ENCODE measurements around the gene SCN5A.

The SCN5A gene

DNA sequence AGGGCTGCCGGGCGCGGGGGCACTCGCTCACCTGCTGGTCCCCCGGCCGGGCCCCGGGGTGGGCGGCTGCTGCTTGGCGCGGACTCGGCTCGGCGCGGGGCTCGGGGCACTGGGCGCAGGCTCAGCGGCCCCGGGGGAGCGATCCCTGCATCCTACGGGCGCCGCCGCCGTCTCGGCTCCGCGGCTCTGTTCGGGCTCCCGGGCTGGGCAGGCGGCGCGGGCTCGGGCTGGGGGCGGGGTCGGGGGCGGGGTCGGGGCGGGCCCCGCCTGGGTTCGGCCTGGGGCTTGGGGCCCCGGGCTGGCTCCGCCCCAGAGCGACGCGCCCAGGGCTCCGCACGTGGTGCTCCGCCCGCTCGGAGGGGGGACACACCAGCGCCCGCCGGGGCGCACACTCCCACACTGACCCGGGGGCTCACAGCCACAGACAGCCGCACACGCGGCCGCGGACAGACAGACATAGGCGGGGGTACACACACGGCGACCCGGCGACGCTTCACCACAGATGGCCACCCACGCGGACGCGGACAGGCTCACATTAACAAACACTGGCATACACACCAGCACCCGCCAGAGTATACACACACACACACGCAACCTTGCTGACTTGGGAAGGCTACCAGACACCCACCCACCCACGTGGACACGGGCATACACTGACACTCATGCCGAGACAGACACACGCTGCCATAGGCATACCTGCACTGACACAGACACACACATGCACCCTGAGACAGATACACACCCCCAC lies at the start of gene SCN5A:
SCN5A (minus strand) TSS at position 188 of the 748 bp plus-strand sequence. CDS start 16,380 bp downstream, outside the sequence.
- H3K36me3 Mint-ChIP-seq (ENCODE audit: low read depth): no peaks in the 10 kb centered on the region
- peak within 1 kb of the TSS; percentile 86 for H3K4me3 Mint-ChIP-seq
- H3K4me1 Mint-ChIP-seq: peaks cover 5% of the 10 kb centered on the region
- TF ChIP-seq, protein P1, sequence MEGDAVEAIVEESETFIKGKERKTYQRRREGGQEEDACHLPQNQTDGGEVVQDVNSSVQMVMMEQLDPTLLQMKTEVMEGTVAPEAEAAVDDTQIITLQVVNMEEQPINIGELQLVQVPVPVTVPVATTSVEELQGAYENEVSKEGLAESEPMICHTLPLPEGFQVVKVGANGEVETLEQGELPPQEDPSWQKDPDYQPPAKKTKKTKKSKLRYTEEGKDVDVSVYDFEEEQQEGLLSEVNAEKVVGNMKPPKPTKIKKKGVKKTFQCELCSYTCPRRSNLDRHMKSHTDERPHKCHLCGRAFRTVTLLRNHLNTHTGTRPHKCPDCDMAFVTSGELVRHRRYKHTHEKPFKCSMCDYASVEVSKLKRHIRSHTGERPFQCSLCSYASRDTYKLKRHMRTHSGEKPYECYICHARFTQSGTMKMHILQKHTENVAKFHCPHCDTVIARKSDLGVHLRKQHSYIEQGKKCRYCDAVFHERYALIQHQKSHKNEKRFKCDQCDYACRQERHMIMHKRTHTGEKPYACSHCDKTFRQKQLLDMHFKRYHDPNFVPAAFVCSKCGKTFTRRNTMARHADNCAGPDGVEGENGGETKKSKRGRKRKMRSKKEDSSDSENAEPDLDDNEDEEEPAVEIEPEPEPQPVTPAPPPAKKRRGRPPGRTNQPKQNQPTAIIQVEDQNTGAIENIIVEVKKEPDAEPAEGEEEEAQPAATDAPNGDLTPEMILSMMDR (IDR thresholded peaks at IDR 0.05): no peak
- H3K27ac Mint-ChIP-seq: no peak within 1 kb of the TSS
- H3K27me3 Mint-ChIP-seq (ENCODE audit: low read depth, poor library complexity): peaks cover 13% of the 10 kb centered on the region
- DNase-seq: peak; percentile 75
- H3K9me3 Mint-ChIP-seq: no peaks in the 10 kb centered on the region

DNA sequence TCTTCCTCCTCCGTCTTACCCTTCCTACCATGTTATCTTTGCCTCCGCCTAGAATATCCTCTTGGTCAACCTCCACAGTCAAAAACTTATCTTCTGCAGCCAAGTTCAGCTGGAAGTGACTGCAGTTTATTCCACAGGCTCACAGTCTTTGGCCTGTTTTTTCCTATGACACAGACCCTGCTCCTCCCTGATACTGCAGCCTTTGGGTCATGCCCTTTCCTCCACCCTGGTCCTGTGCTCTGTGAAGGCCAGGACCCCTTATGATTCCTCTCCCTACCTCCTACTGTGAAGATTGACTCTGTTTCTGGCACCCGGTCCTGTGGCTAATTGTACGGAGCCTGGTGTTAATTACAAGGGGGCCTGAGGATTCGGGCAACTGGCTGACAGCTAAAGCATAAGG lies 49.3 kb upstream of the SCN5A start:
- DNase-seq: no peak
- Mint-ChIP-seq H3K4me3 (no peak overlapping the region), H3K27ac (no peak overlapping the region), H3K36me3 (ENCODE audit: low read depth) (no peaks in the 10 kb centered on the region), H3K4me1 (peaks cover 6% of the 10 kb centered on the region), H3K9me3 (no peaks in the 10 kb centered on the region), H3K27me3 (ENCODE audit: low read depth, poor library complexity) (no peaks in the 10 kb centered on the region)
- TF ChIP-seq, protein P1 (IDR thresholded peaks at IDR 0.05): no peak

DNA sequence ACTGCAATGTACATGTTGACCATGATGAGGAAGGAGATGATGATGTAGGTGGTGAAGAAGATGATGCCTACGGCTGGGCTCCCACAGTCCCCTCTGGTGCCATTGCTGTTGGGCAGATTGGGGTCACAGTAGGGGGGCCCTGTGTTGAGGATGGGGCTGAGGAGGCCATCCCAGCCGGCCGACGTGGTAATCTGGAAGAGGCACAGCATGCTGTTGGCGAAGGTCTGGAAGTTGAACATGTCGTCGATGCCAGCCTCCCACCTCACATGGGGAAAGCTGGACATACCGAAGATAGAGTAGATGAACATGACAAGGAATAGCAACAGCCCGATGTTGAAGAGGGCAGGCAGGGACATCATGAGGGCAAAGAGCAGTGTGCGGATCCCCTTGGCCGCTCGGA lies 48.6 kb upstream of the SCN5A start:
- no peak for DNase-seq
- no peak overlapping the region for H3K27ac Mint-ChIP-seq
- TF ChIP-seq, protein P1 (IDR thresholded peaks at IDR 0.05): no peak
- H3K4me3 Mint-ChIP-seq: no peak overlapping the region
- peaks cover 6% of the 10 kb centered on the region for H3K4me1 Mint-ChIP-seq
- H3K9me3 Mint-ChIP-seq: no peaks in the 10 kb centered on the region
- no peaks in the 10 kb centered on the region for H3K27me3 Mint-ChIP-seq (ENCODE audit: low read depth, poor library complexity)
- no peaks in the 10 kb centered on the region for H3K36me3 Mint-ChIP-seq (ENCODE audit: low read depth)

DNA sequence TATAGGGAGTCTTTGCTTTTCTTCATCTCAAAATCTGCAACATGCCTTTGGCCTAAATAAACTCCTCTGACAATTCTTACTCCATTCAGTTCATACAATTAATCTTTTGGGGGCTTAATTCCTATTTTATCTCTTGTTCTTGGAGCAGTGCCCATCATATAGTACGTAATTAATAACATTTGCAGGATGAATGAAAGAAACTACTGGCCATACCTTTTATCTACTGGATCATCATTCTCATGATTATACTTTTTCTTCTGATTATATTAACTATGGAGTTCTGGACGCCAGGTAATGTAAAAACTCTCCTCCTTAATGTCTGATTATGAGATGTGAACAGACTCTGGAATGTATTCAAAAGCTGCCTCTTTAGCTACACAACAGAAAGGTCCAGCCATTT lies 46.5 kb upstream of the SCN5A start:
- TF ChIP-seq, protein P1 (IDR thresholded peaks at IDR 0.05): no peak
- peaks cover 1% of the 10 kb centered on the region for H3K4me1 Mint-ChIP-seq
- no peaks in the 10 kb centered on the region for H3K36me3 Mint-ChIP-seq (ENCODE audit: low read depth)
- peaks cover 3% of the 10 kb centered on the region for H3K9me3 Mint-ChIP-seq
- DNase-seq: no peak
- H3K4me3 Mint-ChIP-seq: no peak overlapping the region
- H3K27me3 Mint-ChIP-seq (ENCODE audit: low read depth, poor library complexity): no peaks in the 10 kb centered on the region
- no peak overlapping the region for H3K27ac Mint-ChIP-seq

DNA sequence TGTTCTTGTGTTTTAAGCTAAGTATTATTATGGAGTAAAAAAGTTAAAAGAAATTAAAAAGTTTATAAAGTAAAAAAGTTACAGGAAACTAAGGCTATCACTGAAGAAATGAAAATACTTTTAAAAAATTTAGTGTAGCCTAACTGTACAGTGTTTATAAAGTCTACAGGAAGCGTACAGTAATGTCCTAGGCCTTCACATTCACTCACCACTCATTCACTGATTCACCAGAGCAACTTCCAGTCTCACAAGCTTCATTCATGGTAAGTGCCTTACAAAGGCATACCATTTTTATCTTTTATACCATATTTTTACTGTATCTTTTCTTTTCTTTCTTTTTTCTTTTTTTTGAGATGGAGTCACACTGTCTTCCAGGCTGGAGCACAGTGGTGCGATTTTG lies 40.7 kb upstream of the SCN5A start:
- DNase-seq: no peak
- Mint-ChIP-seq H3K9me3 (peaks cover 3% of the 10 kb centered on the region), H3K36me3 (ENCODE audit: low read depth) (no peaks in the 10 kb centered on the region), H3K4me1 (no peaks in the 10 kb centered on the region), H3K4me3 (no peak overlapping the region), H3K27ac (no peak overlapping the region), H3K27me3 (ENCODE audit: low read depth, poor library complexity) (peaks cover 12% of the 10 kb centered on the region)
- TF ChIP-seq, protein P1 (IDR thresholded peaks at IDR 0.05): no peak

DNA sequence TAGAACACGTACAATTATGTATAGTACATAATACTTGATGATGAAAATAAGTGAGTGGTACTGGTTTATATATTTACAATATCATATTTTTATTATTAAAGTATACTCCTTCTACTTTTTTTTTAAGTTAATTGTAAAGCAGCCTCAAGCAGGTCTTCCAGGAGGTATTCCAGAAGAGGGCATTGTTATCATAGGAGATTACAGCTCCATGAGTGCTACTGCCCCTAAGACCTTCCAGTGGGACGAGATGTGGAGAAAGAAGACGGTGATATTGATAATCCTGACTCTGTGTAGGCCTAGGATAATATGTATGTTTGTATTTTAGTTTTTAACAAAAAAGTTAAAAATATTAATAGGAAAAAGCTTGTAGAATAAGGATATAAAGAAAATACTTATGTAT lies 40.3 kb upstream of the SCN5A start:
- H3K27ac Mint-ChIP-seq: no peak overlapping the region
- TF ChIP-seq, protein P1 (IDR thresholded peaks at IDR 0.05): no peak
- no peak overlapping the region for H3K4me3 Mint-ChIP-seq
- no peaks in the 10 kb centered on the region for H3K4me1 Mint-ChIP-seq
- DNase-seq: no peak
- no peaks in the 10 kb centered on the region for H3K36me3 Mint-ChIP-seq (ENCODE audit: low read depth)
- H3K27me3 Mint-ChIP-seq (ENCODE audit: low read depth, poor library complexity): peaks cover 12% of the 10 kb centered on the region
- peaks cover 3% of the 10 kb centered on the region for H3K9me3 Mint-ChIP-seq
